IMR-90 (cell line): Measurements from ENCODE around the gene SMIM33. TPM values are rescaled to one million over a fixed set of nuclear protein-coding genes. Genes with fewer than 3 reads are reported as not detected.

Source experiments
- ATAC-seq: fragments of 200-7000 bp; cut with Tn5 transposase; 2 replicates; pipeline ENCODE4 v1.9.1; 2020; ENCODE audit warnings: low read depth, mild to moderate bottlenecking, moderate library complexity
- BruUV-seq: library from RNA; stranded (reverse); fragments of 400-500 nt; replicated peaks from 2 replicates; lab custom pipeline; 2021; lab: Mats Ljungman, UMichigan
- CTCF ChIA-PET: fragments of 300-600 bp; formaldehyde crosslinking; extraction: SDS; loops from one replicate; lab custom pipeline; 2021; ENCODE audit warnings: antibody characterized with exemption; lab: Yijun Ruan, JAX
- POLR2A ChIA-PET: fragments of 300-600 bp; sonication (Branson Sonifier 250); formaldehyde crosslinking; loops from one replicate; lab custom pipeline; 2022; ENCODE audit warnings: antibody characterized with exemption; ENCODE audit not compliant: unreplicated experiment; lab: Charles Lee
- DNase-seq: peaks from one replicate; pipeline ENCODE4 v3.0.0; 2013
- H2AFZ ChIP-seq: replicated peaks from 2 replicates; pipeline ENCODE3; 2013; ENCODE audit warnings: low read length, mild to moderate bottlenecking; ENCODE audit not compliant: poor library complexity
- H2AK5ac ChIP-seq: 2 replicates; pipeline ENCODE4 v1.6.1; 2013; ENCODE audit warnings: low read depth, low read length, inconsistent platforms
- H2AK9ac ChIP-seq: replicated peaks from 2 replicates; pipeline ENCODE3; 2013; ENCODE audit warnings: mild to moderate bottlenecking, low read depth, low read length, moderate library complexity; ENCODE audit not compliant: poor library complexity
- H2BK120ac ChIP-seq: 2 replicates; pipeline ENCODE4 v1.6.1; 2013; ENCODE audit warnings: low read depth, low read length, inconsistent platforms
- H2BK15ac ChIP-seq: 3 replicates; pipeline ENCODE4 v1.6.1; 2013; ENCODE audit warnings: low read depth, low read length, inconsistent platforms
- H2BK20ac ChIP-seq: 2 replicates; pipeline ENCODE4 v1.6.1; 2013; ENCODE audit warnings: low read depth, mild to moderate bottlenecking, inconsistent platforms, low read length, moderate library complexity
- H2BK5ac ChIP-seq: 2 replicates; pipeline ENCODE4 v1.6.1; 2013; ENCODE audit warnings: mild to moderate bottlenecking, low read depth, low read length, inconsistent platforms; ENCODE audit not compliant: poor library complexity, severe bottlenecking
- H3K14ac ChIP-seq: replicated peaks from 2 replicates; pipeline ENCODE4 v1.6.1; 2013; ENCODE audit warnings: low read depth, low read length, inconsistent platforms
- H3K18ac ChIP-seq: 2 replicates; pipeline ENCODE4 v1.6.1; 2013; ENCODE audit warnings: low read depth, low read length, control low read depth
- H3K23ac ChIP-seq: 2 replicates; pipeline ENCODE4 v1.6.1; 2013; ENCODE audit warnings: low read depth, low read length, inconsistent platforms
- H3K27ac ChIP-seq: 2 replicates; pipeline ENCODE4 v1.5.1; 2013; ENCODE audit warnings: mild to moderate bottlenecking, control low read depth, low read length; ENCODE audit not compliant: insufficient read depth
- H3K27me3 ChIP-seq: 2 replicates; pipeline ENCODE4 v1.6.1; 2013; ENCODE audit warnings: low read length; ENCODE audit not compliant: control insufficient read depth, insufficient read depth
- H3K36me3 ChIP-seq: 2 replicates; pipeline ENCODE4 v1.6.1; 2013; ENCODE audit warnings: low read length, mixed read lengths; ENCODE audit not compliant: control insufficient read depth, insufficient read depth
- H3K4ac ChIP-seq: 2 replicates; pipeline ENCODE4 v1.6.1; 2013; ENCODE audit warnings: low read depth, low read length, inconsistent platforms
- H3K4me1 ChIP-seq: 2 replicates; pipeline ENCODE4 v1.6.1; 2013; ENCODE audit warnings: low read length, mixed read lengths; ENCODE audit not compliant: control insufficient read depth, insufficient read depth
- H3K4me2 ChIP-seq: 2 replicates; pipeline ENCODE4 v1.6.1; 2013; ENCODE audit warnings: low read depth, mild to moderate bottlenecking, control low read depth, low read length, moderate library complexity
- H3K4me3 ChIP-seq: 2 replicates; pipeline ENCODE4 v1.5.1; 2013; ENCODE audit warnings: low read depth, mild to moderate bottlenecking, control low read depth, low read length, moderate library complexity; ENCODE audit not compliant: insufficient read depth
- H3K56ac ChIP-seq: 2 replicates; pipeline ENCODE4 v1.6.1; 2013; ENCODE audit warnings: low read length, inconsistent platforms; ENCODE audit not compliant: insufficient read depth; ENCODE audit errors: extremely low read depth
- H3K79me1 ChIP-seq, 2 experiments: 2 replicates each; pipeline ENCODE4 v1.6.1; 2013; ENCODE audit warnings: low read length in 2 of 2, inconsistent platforms in 1 of 2, low read depth in 1 of 2
- H3K9ac ChIP-seq: 2 replicates; pipeline ENCODE4 v1.6.1; 2013; ENCODE audit warnings: low read depth, low read length, control low read depth
- H3K9me1 ChIP-seq: 2 replicates; pipeline ENCODE4 v1.6.1; 2013; ENCODE audit warnings: low read length, inconsistent platforms; ENCODE audit not compliant: insufficient read depth
- H3K9me3 ChIP-seq: 2 replicates; pipeline ENCODE4 v1.6.1; 2013; ENCODE audit warnings: low read length; ENCODE audit not compliant: control insufficient read depth, insufficient read depth
- H4K20me1 ChIP-seq: 2 replicates; pipeline ENCODE4 v1.6.1; 2013; ENCODE audit warnings: low read length, inconsistent platforms; ENCODE audit not compliant: insufficient read depth
- H4K5ac ChIP-seq: 2 replicates; pipeline ENCODE4 v1.6.1; 2013; ENCODE audit warnings: mild to moderate bottlenecking, low read depth, low read length, control low read depth
- H4K8ac ChIP-seq, 2 experiments: 2 replicates each; pipeline ENCODE4 v1.6.1; 2013; ENCODE audit warnings: low read depth in 2 of 2, low read length in 2 of 2, control low read depth in 1 of 2, inconsistent platforms in 1 of 2
- H4K91ac ChIP-seq: 2 replicates; pipeline ENCODE4 v1.6.1; 2013; ENCODE audit warnings: low read depth, low read length, inconsistent platforms; ENCODE audit not compliant: insufficient read depth
- CEBPB ChIP-seq: IDR thresholded peaks from 2 replicates; pipeline ENCODE4 v1.6.1; 2012; ENCODE audit warnings: low read depth, low read length, improper control_type of control experiment
- WGBS, 2 experiments: methylation state at CpG; one replicate each; pipeline versions ENCODE4 v1.1.5 to v1.1.7; 2013; ENCODE audit warnings: missing lambda C conversion rate in 2 of 2; ENCODE audit not compliant: insufficient read length in 1 of 2; ENCODE audit errors: extremely low coverage in 2 of 2; 5-methylcytosine and 5-hydroxymethylcytosine counted together
- dilution Hi-C: fragments of 300-500 bp; cut with HindIII; formaldehyde crosslinking; loops from one replicate; pipeline ENCODE4 v1.14.3; 2018; ENCODE audit warnings: low sequenced_read_pairs; ENCODE audit not compliant: unreplicated experiment
- in situ Hi-C: fragments of 300-500 bp; cut with MboI; formaldehyde crosslinking; loops from 3 replicates; pipeline ENCODE4 v1.14.3; 2019; ENCODE audit warnings: low sequenced_read_pairs, inconsistent platforms, mixed read lengths
- intact Hi-C: fragments of 100-400 bp; cut with micrococcal nuclease; formaldehyde crosslinking; loops from 2 replicates; pipeline ENCODE4 v1.10.0; 2022
- polyA plus RNA-seq, 3 experiments: library from polyadenylated mRNA; depleted of rRNA; stranded (reverse); fragments of >200 nt; gene quantifications; 2 replicates each; pipeline ENCODE4 v1.2.3, GENCODE V29; 2012; ENCODE audit warnings: low replicate concordance in 1 of 3
- total RNA-seq: library from RNA; depleted of rRNA; stranded (reverse); fragments of >200 nt; gene quantifications from 2 replicates; pipeline ENCODE4 v1.2.3, GENCODE V29; 2012
- TF ChIP-seq, protein P1 (sequence below): fragments of 150-350 bp; IDR thresholded peaks from 2 replicates; pipeline ENCODE4 v1.6.1; 2017; ENCODE audit warnings: mild to moderate bottlenecking, antibody characterized with exemption, low read length, low read depth

Gene SMIM33
- total and polyA plus RNA-seq, 2 of the 4 experiments (the other 2 are of a cell fraction) = not detected

DNA sequence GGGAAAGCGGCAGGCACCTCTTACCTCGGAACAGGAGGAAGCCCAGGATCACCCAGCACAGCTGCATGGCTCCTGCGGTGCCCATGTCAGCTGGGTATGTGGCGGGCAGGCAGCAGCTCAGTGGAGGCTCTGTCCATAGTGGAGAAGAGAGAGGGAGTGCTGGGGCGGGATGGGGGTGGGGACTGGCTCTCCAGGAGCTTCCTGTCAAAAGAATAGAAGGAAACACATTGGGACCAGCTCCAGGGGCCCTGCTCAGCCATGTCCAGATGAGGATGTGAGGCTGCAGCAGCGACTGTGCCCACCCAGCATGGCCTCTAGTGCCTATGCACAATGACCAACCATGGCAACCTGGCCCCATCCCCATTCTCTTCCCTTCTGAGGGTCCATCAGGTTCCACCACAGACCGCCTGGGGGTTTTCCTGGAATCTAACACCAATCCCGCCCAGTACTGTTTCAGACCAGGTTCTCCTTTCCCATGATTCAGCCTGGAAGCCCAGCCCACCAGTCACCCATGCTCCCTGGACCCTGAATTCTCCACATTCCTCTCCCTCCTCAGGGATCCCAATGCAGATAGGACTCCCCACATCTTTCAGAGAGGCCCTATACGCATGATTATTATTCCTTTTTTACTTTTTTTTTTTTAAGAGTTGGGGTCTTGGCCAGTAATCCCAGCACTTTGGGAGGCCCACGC, 8.1 kb upstream of the SMIM33 start, which contains the start of gene ECSCR:
TSS of gene ECSCR (minus strand) at position 158 of the 691 bp plus-strand sequence. CDS start at position 85, 73 bp downstream.
- Histone ChIP-seq H2BK5ac (peak within 1 kb of the TSS; percentile 78), H3K27ac (peak within 1 kb of the TSS; percentile 6; the same call in 1 of the 2 replicates), H3K23ac (peak within 1 kb of the TSS; percentile 77; the same call in 1 of the 2 replicates), H4K20me1 (no peaks in the 10 kb centered on the region), H3K36me3 (no peaks in the 10 kb centered on the region), H3K4me2 (peak within 1 kb of the TSS; percentile 56; the same call in 1 of the 2 replicates), H2BK20ac (peak within 1 kb of the TSS; percentile 87), H3K18ac (peak within 1 kb of the TSS; percentile 82; the same call in 1 of the 2 replicates), H3K79me1 (no peaks in the 10 kb centered on the region; a peak in 1 of 4 replicates), H3K14ac (peak within 1 kb of the TSS; percentile 81), H3K9ac (no peak within 1 kb of the TSS), H4K91ac (peak within 1 kb of the TSS; percentile 79), H2BK15ac (peak within 1 kb of the TSS; percentile 79; the same call in 2 of the 3 replicates), H2AK5ac (peak within 1 kb of the TSS; percentile 82), H3K9me1 (peaks cover 18% of the 10 kb centered on the region), H3K56ac (no peak within 1 kb of the TSS), H3K4ac (peak within 1 kb of the TSS; percentile 85), H3K9me3 (no peaks in the 10 kb centered on the region), H2AFZ (peak within 1 kb of the TSS; percentile 76), H4K5ac (peak within 1 kb of the TSS; percentile 53; the same call in 1 of the 2 replicates), H3K4me1 (peaks cover 23% of the 10 kb centered on the region), H3K4me3 (no peak within 1 kb of the TSS), H2AK9ac (peak within 1 kb of the TSS; percentile 81), H4K8ac (peak within 1 kb of the TSS; percentile 42 to 72), H2BK120ac (peak within 1 kb of the TSS; percentile 84), H3K27me3 (no peaks in the 10 kb centered on the region)
- POLR2A ChIA-PET = no interaction called here
- CTCF ChIA-PET = no interaction called here
- no peak for TF ChIP-seq CEBPB
- TF ChIP-seq, protein P1, sequence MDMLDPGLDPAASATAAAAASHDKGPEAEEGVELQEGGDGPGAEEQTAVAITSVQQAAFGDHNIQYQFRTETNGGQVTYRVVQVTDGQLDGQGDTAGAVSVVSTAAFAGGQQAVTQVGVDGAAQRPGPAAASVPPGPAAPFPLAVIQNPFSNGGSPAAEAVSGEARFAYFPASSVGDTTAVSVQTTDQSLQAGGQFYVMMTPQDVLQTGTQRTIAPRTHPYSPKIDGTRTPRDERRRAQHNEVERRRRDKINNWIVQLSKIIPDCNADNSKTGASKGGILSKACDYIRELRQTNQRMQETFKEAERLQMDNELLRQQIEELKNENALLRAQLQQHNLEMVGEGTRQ = no peak
- BruUV-seq = no TSS peak
- 77% methylated on average over 6 of the region's 10 CpGs; no CpG with 5 or more reads in 1 of the 2 experiments for WGBS, 2 experiments
- ATAC-seq (no peak), DNase-seq (no peak)
- in situ Hi-C loops (no loop called here), intact Hi-C loops (no loop called here), dilution Hi-C loops (no loop called here)
